Naive B cell (primary cell): ENCODE data around the gene ENPP6. TPM values are rescaled to one million over a fixed set of nuclear protein-coding genes. Genes with fewer than 3 reads are reported as not detected.
A peak's percentile ranks its signal among the peaks of the same experiment; 100 is the strongest.

Experiments used
- ATAC-seq, 2 donors: fragments of 150-1000 bp; cut with Tn5 transposase; 2 replicates each; pipeline ENCODE4 v1.10.0; 2021; ENCODE audit warnings: low read depth in 2 of 2, mild to moderate bottlenecking in 2 of 2, moderate library complexity in 2 of 2
- DNase-seq: peaks from one replicate; pipeline ENCODE4 v3.0.0; 2022
- H3K27ac Mint-ChIP-seq, 6 donors: one replicate each; pipeline ENCODE4 v1.8.0; 2020 to 2022; ENCODE audit warnings: mild to moderate bottlenecking in 6 of 6, mixed read lengths in 6 of 6, moderate library complexity in 5 of 6, inconsistent platforms in 2 of 6
- H3K27me3 Mint-ChIP-seq, 3 donors: one replicate each; pipeline ENCODE4 v1.8.0; 2021 to 2022; ENCODE audit warnings: mixed read lengths in 3 of 3, mild to moderate bottlenecking in 1 of 3
- H3K36me3 Mint-ChIP-seq, 2 donors: one replicate each; pipeline ENCODE4 v1.8.0; 2020 to 2022; ENCODE audit warnings: mixed read lengths in 2 of 2, inconsistent platforms in 1 of 2, mild to moderate bottlenecking in 1 of 2
- H3K4me1 Mint-ChIP-seq, 3 donors: one replicate each; pipeline ENCODE4 v1.8.0; 2020 to 2022; ENCODE audit warnings: mixed read lengths in 3 of 3, inconsistent platforms in 1 of 3, mild to moderate bottlenecking in 1 of 3, moderate library complexity in 1 of 3
- H3K4me3 Mint-ChIP-seq, 8 donors: one replicate each; pipeline ENCODE4 v1.8.0; 2020 to 2022; ENCODE audit warnings: mild to moderate bottlenecking in 8 of 8, mixed read lengths in 8 of 8, moderate library complexity in 8 of 8, inconsistent platforms in 2 of 8
- H3K9me3 Mint-ChIP-seq, 7 donors: one replicate each; pipeline ENCODE4 v1.8.0; 2020 to 2022; ENCODE audit warnings: mixed read lengths in 7 of 7, mild to moderate bottlenecking in 5 of 7, inconsistent platforms in 2 of 7, moderate library complexity in 1 of 7
- polyA plus RNA-seq, 6 donors: library from polyadenylated mRNA; unstranded; fragments of 300-500 nt; fragmentation: Illumina TruSeq; gene quantifications; one replicate each; pipeline ENCODE4 v1.2.3, GENCODE V29; 2021; ENCODE audit warnings: low read depth in 6 of 6

Gene ENPP6
- polyA plus RNA-seq, 6 donors from 2014 or later: not detected

DNA sequence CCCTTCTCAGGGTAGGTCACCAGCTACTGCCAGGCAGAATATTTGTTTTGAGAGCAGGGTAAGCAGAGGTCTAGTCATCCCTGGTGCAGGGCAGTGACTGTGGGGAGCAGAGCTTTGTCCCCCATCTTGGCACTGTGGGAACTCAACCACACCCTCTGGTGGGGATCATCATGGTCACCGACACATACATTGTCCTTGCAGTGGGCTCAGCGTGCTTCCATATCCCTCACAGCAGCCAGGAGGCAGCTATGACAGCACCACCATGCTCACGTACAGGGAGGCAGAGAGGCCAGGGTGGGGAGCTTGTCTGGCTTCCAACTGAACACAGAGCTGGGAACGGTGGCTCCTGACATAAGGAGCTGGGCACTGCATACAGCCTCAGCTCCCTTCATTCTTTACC lies 102.3 kb downstream of the ENPP6 start:
- peaks cover 0 to 7% (median 4%) of the 10 kb centered on the region in 7 donors for H3K9me3 Mint-ChIP-seq
- ATAC-seq (no peak), DNase-seq (no peak)
- no peak overlapping the region for H3K4me3 Mint-ChIP-seq
- H3K4me1 Mint-ChIP-seq: no peaks in the 10 kb centered on the region
- H3K27ac Mint-ChIP-seq: no peak overlapping the region
- peaks cover 14 to 30% (median 23%) of the 10 kb centered on the region in 3 donors for H3K27me3 Mint-ChIP-seq
- H3K36me3 Mint-ChIP-seq: no peaks in the 10 kb centered on the region

DNA sequence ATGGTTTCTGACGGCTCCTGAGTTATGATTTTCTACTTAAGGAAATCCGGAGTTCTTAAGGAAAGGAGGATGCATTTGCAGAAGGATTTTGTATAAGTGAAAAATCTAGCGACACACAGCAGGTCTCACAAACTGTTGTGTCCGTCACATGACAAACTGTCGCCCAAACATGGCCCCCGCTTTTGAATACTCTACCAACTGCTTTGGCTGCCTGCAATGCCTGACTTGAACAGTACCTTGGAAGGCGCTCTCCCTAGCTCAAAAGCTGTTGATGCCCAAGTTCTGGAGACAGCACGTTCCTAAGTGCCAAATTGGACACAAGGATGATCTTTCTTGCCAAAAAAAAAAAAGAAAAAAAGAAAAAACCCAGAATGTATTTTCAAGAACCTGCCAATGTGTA lies 103.2 kb downstream of the ENPP6 start:
- no peak for DNase-seq
- peaks cover 14 to 23% (median 15%) of the 10 kb centered on the region in 3 donors for H3K27me3 Mint-ChIP-seq
- H3K4me1 Mint-ChIP-seq: no peaks in the 10 kb centered on the region
- H3K27ac Mint-ChIP-seq: no peak overlapping the region
- ATAC-seq: no peak
- peaks cover 0 to 9% (median 6%) of the 10 kb centered on the region in 7 donors for H3K9me3 Mint-ChIP-seq
- no peak overlapping the region for H3K4me3 Mint-ChIP-seq
- no peaks in the 10 kb centered on the region for H3K36me3 Mint-ChIP-seq

DNA sequence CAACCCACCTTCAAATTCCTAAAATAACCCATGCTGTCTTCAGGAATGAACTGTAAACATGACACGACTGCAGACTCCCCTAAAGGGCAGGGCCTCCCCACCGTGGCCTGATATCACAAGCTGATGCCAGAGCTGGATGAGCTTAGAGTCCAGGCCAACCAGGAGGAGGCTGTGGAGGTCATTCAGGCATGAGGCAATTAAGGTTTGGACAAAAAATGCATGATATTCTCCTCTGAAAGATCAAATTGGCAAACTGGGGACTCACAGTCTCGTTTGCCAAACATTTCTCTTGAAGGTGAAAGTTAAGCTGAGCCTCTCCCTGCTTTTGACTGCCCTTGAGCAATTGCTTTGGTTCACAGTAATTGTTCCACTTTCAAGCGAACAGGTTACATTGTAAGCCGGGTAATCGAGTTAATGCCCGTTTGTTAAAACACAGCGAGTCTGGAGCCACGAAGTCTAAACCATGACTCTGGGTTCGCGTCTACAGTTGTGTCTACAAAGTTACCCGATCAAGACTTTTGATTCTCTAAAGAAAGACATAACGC lies 105.6 kb downstream of the ENPP6 start:
- Mint-ChIP-seq H3K9me3 (peaks cover 0 to 13% (median 7%) of the 10 kb centered on the region in 7 donors), H3K4me3 (no peak overlapping the region), H3K27me3 (peaks cover 6 to 23% (median 15%) of the 10 kb centered on the region in 3 donors), H3K27ac (no peak overlapping the region), H3K36me3 (no peaks in the 10 kb centered on the region), H3K4me1 (no peaks in the 10 kb centered on the region)
- no peak for DNase-seq
- ATAC-seq: no peak

DNA sequence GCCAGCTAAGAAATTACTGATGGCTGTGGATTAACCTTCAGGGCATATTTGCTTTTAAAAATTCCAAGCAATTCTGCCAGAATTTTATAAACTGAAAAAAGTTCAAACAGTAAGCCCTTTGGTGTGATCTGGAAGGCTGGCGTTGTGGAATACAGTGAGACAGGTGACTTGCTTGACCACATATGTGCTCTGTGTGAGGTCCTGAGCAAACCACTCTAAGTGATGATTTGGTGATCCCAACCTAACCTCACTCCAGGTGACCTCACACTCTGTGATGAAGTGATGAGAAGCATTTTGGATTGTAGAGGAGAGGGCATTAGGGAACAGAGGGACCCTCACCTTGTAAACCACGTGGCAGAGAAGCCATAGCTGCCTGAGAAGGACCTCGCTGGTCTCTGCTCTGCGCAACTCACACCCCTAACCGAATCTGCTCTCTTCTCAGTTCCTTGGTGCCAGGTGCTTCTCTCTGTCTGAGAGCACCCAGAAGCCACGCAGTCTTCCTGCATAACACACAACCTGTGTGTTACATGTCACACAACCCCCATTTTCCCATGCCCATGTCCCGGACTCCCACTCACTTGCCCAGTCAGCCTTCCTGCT lies 106.3 kb downstream of the ENPP6 start:
- DNase-seq: no peak

DNA sequence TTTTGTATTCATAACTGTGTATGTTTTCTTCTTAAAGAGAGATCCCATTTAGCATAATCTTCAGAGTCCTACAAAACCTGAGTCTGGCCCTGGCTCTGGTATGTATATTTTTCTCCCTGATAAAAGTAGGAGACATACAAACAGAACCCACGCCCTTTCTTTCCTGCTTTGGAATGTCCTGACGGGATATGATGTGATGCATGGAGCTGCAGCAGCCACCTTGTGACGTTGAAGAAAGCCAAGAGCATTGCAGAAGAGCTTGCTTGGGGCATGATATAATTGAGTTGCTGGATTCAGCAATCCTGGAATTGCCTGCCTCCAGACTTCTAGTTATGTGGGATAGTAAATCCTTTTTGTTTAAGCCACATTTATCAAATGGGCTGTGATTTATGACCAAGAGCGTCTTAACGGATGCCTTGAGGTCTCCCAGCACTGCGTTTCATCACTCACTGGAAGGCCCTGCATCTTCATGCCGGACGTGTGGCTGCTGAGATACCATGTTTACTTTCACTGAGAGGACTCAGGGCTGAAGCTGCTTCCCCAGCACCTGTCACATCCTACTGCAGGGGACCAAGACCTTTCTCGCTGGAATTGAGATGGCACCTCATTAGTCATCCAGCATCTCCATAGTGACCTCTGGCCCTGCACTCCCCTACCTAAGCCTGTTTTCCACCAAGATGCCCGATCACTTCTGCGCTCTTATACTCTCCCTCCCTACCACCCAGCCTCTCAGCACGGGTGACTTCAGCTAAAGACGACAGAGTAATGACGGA lies 107.0 kb downstream of the ENPP6 start:
- no peaks in the 10 kb centered on the region for H3K36me3 Mint-ChIP-seq
- no peak overlapping the region for H3K27ac Mint-ChIP-seq
- H3K4me3 Mint-ChIP-seq: peak overlapping the region in 1 of 8 donors; percentile 44
- peaks cover 0 to 13% (median 7%) of the 10 kb centered on the region in 7 donors for H3K9me3 Mint-ChIP-seq
- ATAC-seq: no peak
- peaks cover 13 to 31% (median 19%) of the 10 kb centered on the region in 3 donors for H3K27me3 Mint-ChIP-seq
- H3K4me1 Mint-ChIP-seq: no peaks in the 10 kb centered on the region
- no peak for DNase-seq

More for the DNA sequence above, 106.3 kb downstream of the ENPP6 start:
- Mint-ChIP-seq H3K4me3 (no peak overlapping the region), H3K27me3 (peaks cover 11 to 27% (median 18%) of the 10 kb centered on the region in 3 donors), H3K27ac (no peak overlapping the region), H3K9me3 (peaks cover 0 to 13% (median 7%) of the 10 kb centered on the region in 7 donors), H3K36me3 (no peaks in the 10 kb centered on the region), H3K4me1 (no peaks in the 10 kb centered on the region)
- no peak for ATAC-seq

DNA sequence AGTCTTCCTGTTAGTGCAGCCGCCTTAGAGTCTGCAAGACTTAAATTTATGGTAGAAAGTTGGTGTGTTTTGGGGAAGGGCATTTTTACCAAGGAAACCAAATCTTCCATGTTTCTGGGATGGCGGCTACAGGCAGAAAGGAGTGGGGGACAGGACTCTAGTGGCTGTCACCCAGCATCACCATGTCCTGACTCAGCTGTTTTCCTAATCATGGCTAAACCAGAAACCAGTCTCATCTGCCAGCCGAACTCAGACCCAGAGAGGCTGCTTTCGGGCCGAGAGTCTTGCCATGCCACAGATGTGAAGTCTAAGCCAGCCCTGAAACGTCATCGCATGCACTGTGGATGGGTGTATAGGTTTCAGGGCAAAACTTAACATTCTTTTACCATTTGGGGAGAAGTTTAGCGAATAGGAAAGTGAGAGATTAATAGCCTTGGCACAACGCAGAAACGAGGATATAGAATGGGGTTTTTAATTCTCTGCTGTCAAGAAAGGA lies 109.6 kb downstream of the ENPP6 start:
- no peak for ATAC-seq
- no peak for DNase-seq
- Mint-ChIP-seq H3K27me3 (peaks cover 11 to 19% (median 17%) of the 10 kb centered on the region in 3 donors), H3K4me3 (no peak overlapping the region), H3K36me3 (no peaks in the 10 kb centered on the region), H3K27ac (no peak overlapping the region), H3K9me3 (peaks cover 0 to 14% (median 7%) of the 10 kb centered on the region in 7 donors), H3K4me1 (no peaks in the 10 kb centered on the region)

DNA sequence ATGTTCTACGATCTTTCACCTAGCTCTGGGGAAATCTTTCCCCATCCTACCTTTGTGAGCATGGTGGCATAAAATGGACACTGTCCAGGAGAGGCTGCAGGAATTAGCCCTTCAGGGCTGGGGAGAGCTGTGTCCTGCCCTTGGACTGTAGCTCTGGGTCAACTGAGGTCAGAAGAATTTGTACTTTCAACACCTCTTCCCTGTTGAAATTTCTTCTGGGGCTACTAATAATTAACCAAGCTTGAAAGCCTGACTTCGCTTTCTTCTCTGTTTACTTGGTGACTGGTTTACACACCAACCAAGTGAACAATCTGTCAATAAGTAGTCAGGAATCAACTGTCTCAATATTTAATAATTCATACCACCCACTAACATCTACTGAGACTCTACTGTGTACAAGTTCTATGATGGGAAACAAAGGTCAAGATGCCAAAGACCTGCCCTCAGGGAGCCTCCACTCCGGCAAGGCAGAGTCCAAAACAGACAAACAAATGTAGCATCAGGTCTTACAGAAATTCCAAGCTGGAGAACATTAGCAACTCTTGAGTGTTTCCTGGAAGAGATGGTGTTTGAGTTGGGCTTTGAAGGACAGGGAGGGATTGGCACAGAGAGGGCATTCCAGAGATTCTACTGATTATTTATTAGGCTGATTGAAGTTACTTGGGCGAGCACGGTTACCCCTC lies 113.1 kb downstream of the ENPP6 start:
- peaks cover 0 to 3% (median 0%) of the 10 kb centered on the region in 3 donors for H3K4me1 Mint-ChIP-seq
- peak overlapping the region in 1 of 6 donors; percentile 13 for H3K27ac Mint-ChIP-seq
- H3K27me3 Mint-ChIP-seq: peaks cover 20 to 24% (median 23%) of the 10 kb centered on the region in 3 donors
- DNase-seq (no peak), ATAC-seq (no peak)
- H3K4me3 Mint-ChIP-seq: no peak overlapping the region
- H3K36me3 Mint-ChIP-seq: no peaks in the 10 kb centered on the region
- H3K9me3 Mint-ChIP-seq: peaks cover 0 to 9% (median 3%) of the 10 kb centered on the region in 7 donors

DNA sequence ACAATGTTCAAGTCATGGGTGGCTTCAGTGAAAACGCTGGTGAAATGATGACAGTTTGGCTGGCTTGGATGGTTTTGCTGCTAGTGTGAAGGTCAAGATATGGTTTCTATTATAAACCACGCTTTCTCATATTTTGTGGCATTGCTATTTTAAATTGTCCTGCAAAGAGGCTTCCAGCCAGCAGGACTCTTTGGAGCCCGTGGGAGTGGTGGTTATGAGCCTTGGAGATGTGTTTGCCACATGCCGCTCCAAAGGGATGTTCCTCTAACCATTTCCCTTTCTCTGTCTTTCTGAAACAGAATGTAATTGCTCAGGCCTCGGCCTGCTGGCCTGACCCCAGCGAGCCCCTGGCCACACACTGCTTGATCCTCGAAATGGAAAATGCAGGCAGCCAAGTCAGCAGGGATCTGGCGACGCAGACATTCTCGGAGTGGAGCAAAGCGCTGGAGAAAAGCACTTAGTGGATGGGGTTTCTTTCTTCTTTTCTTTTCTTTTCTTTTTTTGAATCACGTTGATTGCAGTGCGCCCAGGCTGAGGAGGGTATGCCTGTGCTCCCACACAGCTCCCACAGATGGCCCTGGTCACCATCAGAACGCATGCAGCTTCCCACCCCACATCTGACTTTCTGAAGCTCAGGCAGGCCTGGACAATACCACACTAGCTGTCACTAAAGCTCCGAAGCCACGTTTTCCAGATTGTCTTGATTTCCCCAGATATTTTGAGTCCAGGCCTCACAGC lies 114.0 kb downstream of the ENPP6 start:
- Mint-ChIP-seq H3K27ac (peak overlapping the region in 1 of 6 donors; percentile 82), H3K4me3 (no peak overlapping the region), H3K27me3 (peaks cover 23 to 28% (median 28%) of the 10 kb centered on the region in 3 donors), H3K4me1 (peaks cover 0 to 3% (median 0%) of the 10 kb centered on the region in 3 donors), H3K9me3 (peaks cover 0 to 9% (median 0%) of the 10 kb centered on the region in 7 donors), H3K36me3 (no peaks in the 10 kb centered on the region)
- DNase-seq: no peak
- ATAC-seq: no peak

DNA sequence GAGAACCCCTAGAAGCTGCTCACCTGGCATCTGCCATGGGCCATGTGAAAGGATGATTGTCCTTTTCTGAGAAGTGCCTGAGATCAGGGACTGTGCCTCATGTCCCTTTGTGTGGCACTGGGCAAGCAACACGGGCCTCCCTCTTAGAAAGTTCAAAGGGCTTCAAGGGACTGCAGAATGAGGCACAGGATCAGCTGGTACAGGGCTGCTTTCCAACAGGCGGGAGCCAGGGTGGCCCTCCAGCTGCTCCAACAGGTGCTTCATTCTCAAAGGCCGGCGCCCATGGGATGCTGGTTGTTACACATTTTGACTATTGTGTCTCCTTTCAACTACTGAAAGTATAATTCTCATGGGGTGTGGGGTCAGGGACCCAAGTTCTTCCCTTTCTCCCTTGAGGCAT lies 114.7 kb downstream of the ENPP6 start:
- Mint-ChIP-seq H3K27ac (no peak overlapping the region), H3K36me3 (no peaks in the 10 kb centered on the region), H3K27me3 (peaks cover 23 to 31% (median 28%) of the 10 kb centered on the region in 3 donors), H3K9me3 (peaks cover 0 to 9% (median 0%) of the 10 kb centered on the region in 7 donors), H3K4me1 (peaks cover 0 to 3% (median 0%) of the 10 kb centered on the region in 3 donors), H3K4me3 (no peak overlapping the region)
- no peak for ATAC-seq
- DNase-seq: no peak

DNA sequence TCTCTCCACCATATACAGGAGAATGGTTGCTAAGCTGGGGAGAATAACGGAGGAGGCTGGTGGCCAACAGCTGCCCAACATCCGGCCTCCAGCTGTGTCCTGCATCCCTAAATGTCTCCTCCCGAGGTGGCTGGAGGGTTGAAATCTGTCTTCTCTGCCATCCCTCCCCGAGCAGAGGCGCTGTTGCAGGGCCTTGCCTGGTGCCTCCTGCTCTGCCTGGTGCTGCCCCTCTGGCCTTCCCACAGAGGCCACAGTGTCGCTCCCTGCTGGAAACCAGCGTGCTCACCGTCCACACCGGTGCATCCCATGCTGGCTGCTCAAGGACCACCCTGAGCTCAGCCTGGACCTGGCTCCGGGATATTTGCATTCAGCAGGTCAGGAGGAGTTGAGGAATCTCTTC lies 115.2 kb downstream of the ENPP6 start:
- DNase-seq (no peak), ATAC-seq (no peak)
- no peak overlapping the region for H3K4me3 Mint-ChIP-seq
- H3K36me3 Mint-ChIP-seq: no peaks in the 10 kb centered on the region
- H3K4me1 Mint-ChIP-seq: peaks cover 1 to 4% (median 3%) of the 10 kb centered on the region in 3 donors
- H3K27ac Mint-ChIP-seq: no peak overlapping the region
- H3K9me3 Mint-ChIP-seq: peaks cover 0 to 9% (median 0%) of the 10 kb centered on the region in 7 donors
- H3K27me3 Mint-ChIP-seq: peaks cover 25 to 31% (median 30%) of the 10 kb centered on the region in 3 donors

DNA sequence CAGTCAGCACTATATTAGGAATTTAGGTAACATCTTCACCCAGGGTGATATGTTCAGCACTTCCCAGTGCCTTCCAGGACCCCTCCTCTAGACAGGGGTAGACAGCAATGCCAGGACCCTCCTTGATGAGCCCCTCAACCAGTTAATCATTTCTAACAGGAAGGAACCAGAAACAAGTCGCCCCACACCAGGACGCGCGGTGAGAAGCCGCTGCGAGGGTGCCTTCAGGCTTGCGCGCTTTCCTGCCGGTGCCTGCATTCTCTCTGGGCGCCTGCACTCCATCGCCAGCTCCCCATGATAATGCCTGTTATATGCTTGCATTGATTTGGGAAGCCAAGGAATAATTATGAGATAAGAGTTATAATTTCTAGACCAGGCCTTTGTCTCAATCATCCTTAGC lies 116.0 kb downstream of the ENPP6 start:
- Mint-ChIP-seq H3K36me3 (no peaks in the 10 kb centered on the region), H3K4me3 (no peak overlapping the region), H3K27ac (no peak overlapping the region), H3K9me3 (peaks cover 0 to 9% (median 0%) of the 10 kb centered on the region in 7 donors), H3K4me1 (peaks cover 3 to 12% (median 6%) of the 10 kb centered on the region in 3 donors), H3K27me3 (peaks cover 28 to 38% (median 37%) of the 10 kb centered on the region in 3 donors)
- ATAC-seq (no peak), DNase-seq (no peak)

DNA sequence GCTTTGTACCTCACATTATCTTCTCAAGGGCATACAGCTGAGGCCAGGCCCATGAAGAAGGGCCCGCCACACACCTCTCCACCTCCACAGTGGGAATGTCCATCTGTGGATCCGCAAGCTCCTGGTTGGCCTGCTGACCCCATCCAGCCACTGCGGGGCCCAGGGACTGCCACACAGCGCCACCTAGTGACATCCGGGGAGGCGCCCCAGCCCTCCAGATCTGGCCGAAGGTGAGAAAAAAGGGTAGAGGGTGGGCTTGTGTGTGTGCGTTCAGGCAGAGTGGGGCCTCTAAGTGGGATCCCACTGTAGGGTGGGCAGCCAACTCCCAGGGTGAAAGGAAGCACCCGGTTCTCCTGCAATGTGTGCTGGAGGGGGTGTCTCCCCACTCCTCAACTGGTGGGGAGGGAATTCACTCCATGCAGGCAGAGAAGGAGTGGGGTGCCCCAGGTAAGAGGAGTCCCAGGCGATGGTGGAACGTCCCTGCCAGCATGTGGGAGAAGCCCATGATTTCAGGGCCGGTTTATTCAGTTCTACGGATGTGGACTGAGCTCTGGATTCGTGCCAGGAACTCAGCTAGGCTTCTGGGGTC lies 117.3 kb downstream of the ENPP6 start:
- H3K4me1 Mint-ChIP-seq: peaks cover 3 to 12% (median 6%) of the 10 kb centered on the region in 3 donors
- peaks cover 0 to 5% (median 0%) of the 10 kb centered on the region in 7 donors for H3K9me3 Mint-ChIP-seq
- H3K27me3 Mint-ChIP-seq: peaks cover 23 to 41% (median 41%) of the 10 kb centered on the region in 3 donors
- no peak for DNase-seq
- no peak overlapping the region for H3K4me3 Mint-ChIP-seq
- no peak overlapping the region for H3K27ac Mint-ChIP-seq
- no peaks in the 10 kb centered on the region for H3K36me3 Mint-ChIP-seq
- ATAC-seq: no peak
